H54 (cell line): Measurements from ENCODE around the gene KCNS1.
A peak's percentile ranks its signal among the peaks of the same experiment; 100 is the strongest.
"Not testable (repeated sequence)": the region's sequence is repeated elsewhere in the genome, so short reads cannot be mapped to it uniquely, and the experiment has no call there.

Source experiments
- DNase-seq: peaks from one replicate; pipeline ENCODE4 v3.0.0; 2011; ENCODE audit warnings: low spot score, mixed read lengths; ENCODE audit not compliant: insufficient read length
- FAIRE-seq: peaks from 3 replicates; lab custom pipeline; 2011; peaks lifted over from hg19 to GRCh38; lab: Jason Lieb, UNC
- POLR2A ChIP-seq: IDR thresholded peaks from 2 replicates; pipeline ENCODE4 v1.6.1; 2011; ENCODE audit warnings: low read depth, mild to moderate bottlenecking, low read length

The KCNS1 gene, protein sequence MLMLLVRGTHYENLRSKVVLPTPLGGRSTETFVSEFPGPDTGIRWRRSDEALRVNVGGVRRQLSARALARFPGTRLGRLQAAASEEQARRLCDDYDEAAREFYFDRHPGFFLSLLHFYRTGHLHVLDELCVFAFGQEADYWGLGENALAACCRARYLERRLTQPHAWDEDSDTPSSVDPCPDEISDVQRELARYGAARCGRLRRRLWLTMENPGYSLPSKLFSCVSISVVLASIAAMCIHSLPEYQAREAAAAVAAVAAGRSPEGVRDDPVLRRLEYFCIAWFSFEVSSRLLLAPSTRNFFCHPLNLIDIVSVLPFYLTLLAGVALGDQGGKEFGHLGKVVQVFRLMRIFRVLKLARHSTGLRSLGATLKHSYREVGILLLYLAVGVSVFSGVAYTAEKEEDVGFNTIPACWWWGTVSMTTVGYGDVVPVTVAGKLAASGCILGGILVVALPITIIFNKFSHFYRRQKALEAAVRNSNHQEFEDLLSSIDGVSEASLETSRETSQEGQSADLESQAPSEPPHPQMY

GRCh38 chr20:45100563-45101245, at the start of gene KCNS1:
Gene KCNS1 (minus strand): TSS chr20:45101127. CDS start chr20:45099236, 1,891 bp downstream.
- FAIRE-seq, result no peak
- DNase-seq, result no peak

GRCh38 chr20:45149062-45149461, 48.1 kb upstream of the KCNS1 start:
- DNase-seq (no peak), FAIRE-seq (no peak)
- TF ChIP-seq POLR2A, result no peak

More at GRCh38 chr20:45100563-45101245, at the start of gene KCNS1:
- no peak for TF ChIP-seq POLR2A

DNA sequence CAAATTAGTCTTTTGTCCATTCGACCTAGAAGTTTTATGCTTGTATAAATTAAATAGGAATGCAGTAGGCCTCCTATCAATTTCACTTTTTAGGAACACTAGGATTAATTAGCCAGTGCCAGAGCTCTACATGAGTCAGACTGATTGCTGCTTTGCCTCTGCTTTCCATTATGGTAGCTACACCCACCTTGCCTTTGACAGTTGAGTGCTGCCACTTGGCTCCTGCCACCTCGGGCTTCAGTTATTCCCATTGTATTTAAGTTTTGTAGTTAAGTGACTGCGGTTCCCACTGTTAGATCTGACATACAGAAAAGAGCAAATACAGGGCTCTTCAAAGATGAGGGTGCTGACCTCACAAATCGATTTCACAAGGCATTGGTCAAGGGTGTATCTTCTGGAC, 39.9 kb upstream of the KCNS1 start:
- TF ChIP-seq POLR2A, result no peak
- no peak for FAIRE-seq
- no peak for DNase-seq

DNA sequence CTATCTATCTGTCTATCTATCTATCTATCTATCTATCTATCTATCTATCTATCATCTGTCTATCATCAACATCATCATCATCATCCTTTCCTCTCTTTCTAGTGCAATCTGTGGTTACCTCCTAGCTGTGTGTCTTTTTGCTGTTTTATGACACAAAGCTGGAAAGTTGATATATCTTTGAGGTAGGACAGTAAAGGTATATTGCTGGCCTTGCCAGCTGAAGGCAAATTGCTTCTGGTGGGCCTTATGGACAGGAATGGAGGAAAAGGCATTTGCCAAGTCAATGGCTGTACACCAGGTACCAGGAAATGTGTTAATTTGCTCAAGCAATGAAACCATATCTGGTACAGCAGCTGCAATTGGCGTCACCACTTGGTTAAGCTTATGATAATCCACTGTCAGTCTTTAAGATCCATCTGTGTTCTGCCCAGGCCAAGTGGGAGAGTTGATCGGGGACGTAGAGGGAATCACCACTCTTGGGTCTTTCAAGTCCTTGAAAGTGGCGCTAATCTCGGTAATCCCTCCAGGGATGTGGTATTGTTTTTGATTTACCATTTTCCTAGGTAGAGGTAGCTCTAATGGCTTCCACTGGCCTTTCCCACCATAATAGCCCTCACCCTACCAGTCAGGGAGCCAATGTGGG, 38.9 kb upstream of the KCNS1 start:
- FAIRE-seq, DNase-seq: not testable (repeated sequence)

DNA sequence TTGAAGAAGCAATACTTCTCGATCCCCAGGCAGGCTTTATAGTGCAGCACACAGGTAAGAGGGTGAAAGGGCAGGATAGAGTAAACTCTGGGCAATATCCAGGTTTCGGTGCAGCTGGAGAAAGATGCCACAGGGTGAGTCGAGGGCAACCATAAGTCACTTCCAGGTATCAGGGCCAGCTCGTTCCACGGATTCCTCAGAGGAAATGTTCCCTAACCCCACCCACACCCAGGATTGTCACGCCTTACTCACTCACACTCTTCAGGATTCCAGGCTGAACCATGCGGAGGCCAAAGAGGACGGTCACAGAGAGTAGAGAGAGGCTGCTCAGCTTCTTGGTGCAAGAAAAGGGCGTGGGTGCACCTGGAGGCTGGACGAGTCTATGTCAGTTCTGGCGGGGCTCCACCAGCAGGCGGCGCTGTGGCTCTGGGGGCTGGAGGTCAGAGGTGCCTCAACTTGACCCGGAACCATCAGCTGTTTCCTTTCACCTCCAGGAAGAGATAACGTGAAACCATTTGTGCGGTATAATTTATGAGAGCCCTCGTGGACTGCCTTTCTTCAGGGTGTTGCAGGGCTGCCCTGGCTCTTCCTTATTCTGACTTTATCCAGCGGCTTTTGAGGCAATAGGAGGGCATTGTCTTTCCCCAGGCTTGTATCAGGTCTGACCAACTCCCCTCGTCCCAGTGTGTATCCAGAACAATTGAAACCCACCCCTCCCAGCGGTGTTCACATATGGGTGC, 37.8 kb upstream of the KCNS1 start:
- DNase-seq, result peak; percentile 35
- no peak for FAIRE-seq

DNA sequence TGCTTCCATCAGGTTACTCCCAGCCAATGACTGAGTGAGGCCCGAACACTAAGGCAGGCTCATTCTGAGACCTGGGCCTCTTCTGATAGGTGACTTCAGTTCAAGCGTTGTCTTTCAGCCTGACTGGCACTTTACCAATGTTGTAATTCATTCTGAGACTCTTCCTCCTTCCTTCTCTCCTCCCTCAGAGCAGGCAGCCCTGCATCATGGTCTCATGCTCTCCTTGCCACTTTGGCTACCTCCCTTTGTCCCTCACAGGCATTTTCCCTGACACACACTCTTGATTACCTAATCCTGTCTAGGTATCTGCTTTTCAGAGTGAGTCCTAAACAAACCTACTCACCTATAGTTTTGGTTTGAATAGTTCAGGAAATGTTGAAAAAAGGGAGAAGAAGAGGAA, 36.0 kb upstream of the KCNS1 start:
- no peak for FAIRE-seq
- DNase-seq, result no peak
- TF ChIP-seq POLR2A, result no peak

More for the DNA sequence above, 37.8 kb upstream of the KCNS1 start:
- TF ChIP-seq POLR2A, result no peak

DNA sequence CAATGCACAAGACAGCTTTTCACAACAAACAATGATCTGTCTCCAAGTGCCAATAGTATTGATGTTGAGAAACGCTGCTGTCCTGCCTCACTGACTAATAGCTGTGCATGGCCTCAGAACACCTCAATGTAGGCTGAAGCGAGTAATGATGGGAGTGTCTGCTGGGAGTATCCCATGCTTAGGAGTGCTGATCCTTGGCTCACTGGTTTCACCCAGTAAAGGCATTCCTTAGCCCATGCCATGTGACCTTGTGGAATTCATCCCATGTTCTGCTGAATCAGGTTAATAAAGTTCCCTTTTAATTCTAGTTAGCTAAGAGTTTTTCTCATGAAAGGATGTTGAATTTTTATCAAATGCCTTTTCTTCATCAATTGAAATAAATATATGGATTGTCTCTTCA, 27.2 kb upstream of the KCNS1 start:
- DNase-seq, result no peak
- no peak for FAIRE-seq
- no peak for TF ChIP-seq POLR2A

- TF ChIP-seq POLR2A, result no peak
- FAIRE-seq (no peak), DNase-seq (no peak)
Measured at GRCh38 chr20:45124365-45124764, 23.4 kb upstream of the KCNS1 start, which contains the start of gene WFDC12. Gene WFDC12 (minus strand): TSS chr20:45124465. CDS start chr20:45124447, 18 bp downstream.

DNA sequence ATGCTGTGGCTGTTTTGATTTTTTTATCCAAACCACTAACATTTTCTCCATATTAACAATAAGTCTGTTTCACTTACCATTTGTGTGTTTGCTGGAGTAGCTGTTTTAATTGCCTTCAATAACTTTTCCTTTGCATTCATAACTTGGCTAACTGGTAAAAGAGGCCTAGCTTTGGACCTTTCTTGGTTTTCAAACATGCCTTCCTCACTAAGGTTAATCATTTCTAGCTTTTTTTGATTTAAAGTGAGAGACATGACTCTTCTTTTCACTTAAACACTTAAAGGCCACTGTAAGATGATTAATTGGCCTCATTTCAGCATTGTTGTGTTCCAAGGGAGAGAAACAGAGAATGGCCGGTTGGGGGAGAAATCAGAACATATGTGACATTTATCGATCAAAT, 20.5 kb upstream of the KCNS1 start:
- no peak for FAIRE-seq
- no peak for TF ChIP-seq POLR2A
- no peak for DNase-seq

DNA sequence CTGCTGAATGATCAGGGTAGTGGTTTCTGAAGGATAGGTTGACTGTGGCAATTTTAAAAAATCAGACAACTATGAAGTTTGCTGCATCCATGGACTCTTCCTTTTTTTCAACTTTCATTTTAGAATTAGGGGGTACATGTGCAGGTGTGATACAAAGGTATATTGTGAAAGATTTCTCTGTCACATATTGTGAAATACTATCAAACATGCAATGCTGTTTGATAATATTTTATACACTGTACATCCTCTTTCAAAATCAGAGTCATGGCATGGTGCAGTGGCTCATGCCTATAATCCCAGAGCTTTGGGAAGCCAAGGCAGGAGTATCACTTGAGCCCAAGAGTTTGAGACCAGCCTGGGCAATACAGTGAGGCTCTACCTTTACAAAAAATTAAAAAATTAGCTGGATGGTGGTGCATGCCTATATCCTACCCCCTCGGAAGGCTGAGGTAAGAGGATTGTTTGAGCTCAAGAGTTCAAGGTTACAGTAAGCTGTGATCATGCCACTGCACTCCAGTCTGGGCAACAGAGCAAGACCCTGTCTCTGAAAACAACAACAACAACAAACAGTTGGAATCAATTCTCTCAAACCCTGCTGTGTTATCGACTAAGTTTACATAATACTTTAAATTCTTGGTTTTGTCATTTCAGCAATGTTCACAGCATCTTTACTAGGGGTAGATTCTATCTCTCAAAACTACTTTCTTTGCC, 18.8 kb upstream of the KCNS1 start:
- TF ChIP-seq POLR2A, result no peak
- no peak for DNase-seq
- FAIRE-seq, result no peak

- no peak for FAIRE-seq
- TF ChIP-seq POLR2A, result no peak
- no peak for DNase-seq
Measured at GRCh38 chr20:45118028-45118427, 17.1 kb upstream of the KCNS1 start.

GRCh38 chr20:45117581-45117980, 16.7 kb upstream of the KCNS1 start:
- TF ChIP-seq POLR2A, result no peak
- FAIRE-seq, result no peak
- DNase-seq, result no peak

GRCh38 chr20:45115829-45116228, 14.9 kb upstream of the KCNS1 start:
- TF ChIP-seq POLR2A, result no peak
- DNase-seq (no peak), FAIRE-seq (no peak)

GRCh38 chr20:45115386-45115774, 14.5 kb upstream of the KCNS1 start:
- no peak for TF ChIP-seq POLR2A
- DNase-seq (no peak), FAIRE-seq (no peak)
